T-helper 2 cell (primary cell): Measurements from ENCODE around the gene TNFSF12.

ENCODE experiments used
- DNase-seq, 5 experiments: peaks; one replicate each; pipeline versions ENCODE4 v3.0.0 to v3.0.0-alpha.2; 2012 to 2022

Gene TNFSF12

DNA sequence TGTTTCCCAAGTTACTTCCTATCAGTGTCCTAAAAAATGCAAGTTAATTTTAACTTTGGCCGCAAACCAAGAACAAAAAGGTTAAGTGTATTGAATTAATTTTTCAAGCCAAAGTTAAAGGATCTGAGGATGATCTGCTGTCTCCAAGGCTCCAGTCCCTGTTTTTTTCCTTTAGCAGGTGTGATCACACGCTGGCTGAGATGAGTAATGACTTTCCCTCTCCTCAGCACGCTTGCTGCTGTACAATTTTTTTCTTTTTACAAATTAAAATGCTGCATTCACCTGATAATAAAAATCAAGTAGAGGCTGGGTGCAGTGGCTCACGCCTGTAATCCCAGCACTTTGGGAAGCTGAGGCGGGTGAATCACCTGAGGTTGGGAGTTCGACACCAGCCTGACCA is 3.9 kb upstream of the TNFSF12 start:
- no peak for DNase-seq

GRCh38 chr17:7549401-7550055 is 670 bp downstream of the TNFSF12 start:
- DNase-seq, result peak in 2 of 5 experiments; percentile 35 to 74

- no peak for DNase-seq
Observed at GRCh38 chr17:7550344-7550743, 1.5 kb downstream of the TNFSF12 start.

GRCh38 chr17:7551396-7551795 is 2.5 kb downstream of the TNFSF12 start:
- DNase-seq, result no peak

DNA sequence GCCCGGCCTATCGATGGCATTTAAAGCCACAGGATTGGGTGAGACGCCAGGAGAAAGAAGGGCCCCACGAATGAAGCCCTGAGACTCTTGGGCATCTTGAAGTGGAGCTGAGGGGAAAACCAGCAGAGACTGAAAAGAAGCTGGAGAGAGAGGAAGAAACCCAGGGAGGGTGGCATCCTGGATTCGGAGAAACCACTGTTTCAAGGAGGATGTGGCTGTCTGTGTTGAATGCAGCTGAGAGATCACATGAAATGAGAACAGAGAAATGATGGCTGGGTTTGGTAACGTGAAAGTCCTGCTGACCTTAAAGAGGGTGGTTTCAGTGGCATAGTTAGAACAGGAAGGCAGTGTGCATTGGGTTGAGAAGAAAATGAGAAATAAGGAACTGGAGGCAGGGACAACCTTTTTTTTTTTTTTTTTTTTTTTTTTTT is 3.8 kb downstream of the TNFSF12 start:
- peak in 2 of 5 experiments; percentile 69 to 85 for DNase-seq

DNA sequence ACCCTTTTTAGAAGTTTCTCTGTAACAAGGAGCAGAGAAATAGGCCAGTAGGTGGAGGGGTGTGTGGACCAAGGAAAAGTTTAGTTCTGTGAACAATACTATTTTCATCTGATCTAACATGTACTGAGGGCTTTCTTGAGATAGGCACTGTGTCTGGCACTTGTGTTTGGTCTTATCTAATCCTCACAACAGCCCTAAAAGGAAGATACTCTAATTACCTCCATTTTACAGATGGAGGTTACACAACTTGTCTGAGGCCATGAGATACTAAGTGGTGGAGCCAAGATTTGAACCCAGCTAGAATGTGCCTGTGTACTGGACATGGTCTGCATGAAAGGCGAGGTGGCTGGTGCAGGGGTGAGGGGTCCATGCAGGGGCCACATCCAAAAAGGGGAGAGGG is 4.5 kb downstream of the TNFSF12 start:
- DNase-seq, result no peak

GRCh38 chr17:7555320-7555948 is 6.6 kb downstream of the TNFSF12 start:
- no peak for DNase-seq

DNA sequence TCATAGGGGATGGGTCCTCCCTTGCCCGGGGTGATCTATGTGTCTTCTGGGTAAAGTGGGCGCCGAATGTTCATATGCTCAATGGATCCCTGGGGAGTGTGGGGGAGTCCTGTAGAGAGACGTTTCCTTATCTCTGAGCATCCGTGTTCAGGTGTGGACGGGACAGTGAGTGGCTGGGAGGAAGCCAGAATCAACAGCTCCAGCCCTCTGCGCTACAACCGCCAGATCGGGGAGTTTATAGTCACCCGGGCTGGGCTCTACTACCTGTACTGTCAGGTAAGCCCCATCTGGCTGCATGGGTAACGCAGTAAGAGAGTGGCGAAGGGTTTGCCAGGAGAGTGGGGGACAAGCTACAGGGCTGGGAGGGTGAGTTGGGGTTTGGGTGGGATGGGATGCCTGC is 7.8 kb downstream of the TNFSF12 start:
- DNase-seq, result no peak

GRCh38 chr17:7557147-7557764 is 8.4 kb downstream of the TNFSF12 start:
- no peak for DNase-seq

DNA sequence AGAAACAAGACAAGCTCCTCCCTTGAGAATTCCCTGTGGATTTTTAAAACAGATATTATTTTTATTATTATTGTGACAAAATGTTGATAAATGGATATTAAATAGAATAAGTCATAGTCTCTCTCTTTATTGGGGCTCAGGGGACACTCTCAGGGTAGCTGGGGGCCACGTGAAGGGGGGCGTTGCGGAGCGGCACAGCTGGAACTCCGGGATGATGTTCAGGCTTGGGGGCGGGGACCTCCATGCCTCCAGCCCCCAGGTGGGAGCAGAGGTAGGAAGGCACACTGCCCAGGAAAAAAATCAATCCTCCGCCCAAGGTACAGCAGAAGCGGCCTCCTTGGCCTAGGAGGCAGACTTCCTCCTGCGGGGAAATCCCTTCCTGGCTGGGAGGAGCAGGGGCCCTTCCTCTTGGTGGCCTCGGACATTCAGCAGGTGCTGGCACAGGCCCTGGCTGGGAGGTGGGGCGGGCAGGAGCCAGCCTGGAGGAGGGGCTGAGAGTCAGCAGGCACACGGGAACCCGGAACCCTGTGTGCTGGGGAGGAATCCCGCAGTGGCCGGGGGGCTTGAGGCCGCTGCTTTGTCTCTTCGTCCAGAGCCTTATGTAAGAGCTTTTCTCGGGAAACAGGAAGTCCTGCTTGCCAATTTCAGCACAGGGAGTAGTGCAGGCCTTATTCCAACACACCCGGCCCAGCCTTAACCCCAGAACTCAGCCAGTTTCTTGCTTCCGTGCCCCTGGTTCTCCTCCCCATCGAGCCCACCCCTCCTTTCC is 9.1 kb downstream of the TNFSF12 start:
- no peak for DNase-seq

- no peak for DNase-seq
Observed at GRCh38 chr17:7558544-7559319, 9.9 kb downstream of the TNFSF12 start, which contains the start of gene TNFSF13. TSS of gene TNFSF13 (plus strand) at chr17:7558750. CDS start at chr17:7559040, 290 bp downstream.

- DNase-seq, result no peak
Observed at GRCh38 chr17:7559320-7560171, 10.7 kb downstream of the TNFSF12 start.

- DNase-seq, result peak in 3 of 5 experiments; percentile 43 to 62 (median 48)
Observed at GRCh38 chr17:7560172-7561027, 11.5 kb downstream of the TNFSF12 start.

DNA sequence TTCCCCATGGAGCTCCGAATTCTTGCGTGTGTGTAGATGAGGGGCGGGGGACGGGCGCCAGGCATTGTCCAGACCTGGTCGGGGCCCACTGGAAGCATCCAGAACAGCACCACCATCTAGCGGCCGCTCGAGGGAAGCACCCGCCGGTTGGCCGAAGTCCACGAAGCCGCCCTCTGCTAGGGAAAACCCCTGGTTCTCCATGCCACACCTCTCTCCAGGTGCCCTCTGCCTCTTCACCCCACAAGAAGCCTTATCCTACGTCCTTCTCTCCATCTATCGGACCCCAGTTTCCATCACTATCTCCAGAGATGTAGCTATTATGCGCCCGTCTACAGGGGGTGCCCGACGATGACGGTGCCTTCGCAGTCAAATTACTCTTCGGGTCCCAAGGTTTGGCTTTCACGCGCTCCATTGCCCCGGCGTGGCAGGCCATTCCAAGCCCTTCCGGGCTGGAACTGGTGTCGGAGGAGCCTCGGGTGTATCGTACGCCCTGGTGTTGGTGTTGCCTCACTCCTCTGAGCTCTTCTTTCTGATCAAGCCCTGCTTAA is 12.2 kb downstream of the TNFSF12 start:
- peak; percentile 56 to 79 (median 76) for DNase-seq

- DNase-seq, result peak; percentile 84 to 94 (median 89)
Observed at GRCh38 chr17:7561589-7562207, 12.8 kb downstream of the TNFSF12 start, which contains the start of gene SENP3. TSS of gene SENP3 (plus strand) at chr17:7561919. CDS start at chr17:7563077, 1,158 bp downstream.

- no peak for DNase-seq
Observed at GRCh38 chr17:7562208-7562605, 13.3 kb downstream of the TNFSF12 start.

DNA sequence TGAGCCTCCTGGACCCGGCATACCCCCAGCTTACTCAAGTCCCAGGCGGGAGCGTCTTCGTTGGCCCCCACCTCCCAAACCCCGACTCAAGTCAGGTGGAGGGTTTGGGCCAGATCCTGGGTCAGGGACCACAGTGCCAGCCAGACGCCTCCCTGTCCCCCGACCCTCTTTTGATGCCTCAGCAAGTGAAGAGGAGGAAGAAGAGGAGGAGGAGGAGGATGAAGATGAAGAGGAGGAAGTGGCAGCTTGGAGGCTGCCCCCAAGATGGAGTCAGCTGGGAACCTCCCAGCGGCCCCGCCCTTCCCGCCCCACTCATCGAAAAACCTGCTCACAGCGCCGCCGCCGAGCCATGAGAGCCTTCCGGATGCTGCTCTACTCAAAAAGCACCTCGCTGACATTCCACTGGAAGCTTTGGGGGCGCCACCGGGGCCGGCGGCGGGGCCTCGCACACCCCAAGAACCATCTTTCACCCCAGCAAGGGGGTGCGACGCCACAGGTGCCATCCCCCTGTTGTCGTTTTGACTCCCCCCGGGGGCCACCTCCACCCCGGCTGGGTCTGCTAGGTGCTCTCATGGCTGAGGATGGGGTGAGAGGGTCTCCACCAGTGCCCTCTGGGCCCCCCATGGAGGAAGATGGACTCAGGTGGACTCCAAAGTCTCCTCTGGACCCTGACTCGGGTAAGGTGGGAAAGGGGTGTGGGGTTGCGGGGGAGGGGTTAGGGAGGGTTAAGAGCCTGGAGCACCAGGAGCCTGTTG is 14.4 kb downstream of the TNFSF12 start:
- no peak for DNase-seq

DNA sequence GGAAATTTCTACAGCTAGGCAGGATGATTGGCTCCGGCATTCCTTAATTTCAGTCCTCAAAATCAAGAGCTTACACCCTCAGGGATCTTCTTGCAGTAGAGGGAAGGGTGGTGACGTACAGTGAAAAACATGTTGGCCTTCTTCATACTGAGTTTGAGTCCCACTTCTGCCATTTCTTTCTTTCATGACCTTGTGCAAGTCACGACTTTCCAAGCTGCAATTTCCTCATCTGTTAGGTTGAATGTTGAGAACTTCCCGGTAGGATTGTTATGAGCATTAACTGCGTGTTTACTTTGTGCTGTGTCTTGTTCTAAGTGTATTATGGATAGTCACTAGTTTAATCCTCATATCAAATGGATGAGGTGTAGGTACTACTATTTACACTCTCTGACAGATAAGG is 20.7 kb downstream of the TNFSF12 start:
- no peak for DNase-seq

DNA sequence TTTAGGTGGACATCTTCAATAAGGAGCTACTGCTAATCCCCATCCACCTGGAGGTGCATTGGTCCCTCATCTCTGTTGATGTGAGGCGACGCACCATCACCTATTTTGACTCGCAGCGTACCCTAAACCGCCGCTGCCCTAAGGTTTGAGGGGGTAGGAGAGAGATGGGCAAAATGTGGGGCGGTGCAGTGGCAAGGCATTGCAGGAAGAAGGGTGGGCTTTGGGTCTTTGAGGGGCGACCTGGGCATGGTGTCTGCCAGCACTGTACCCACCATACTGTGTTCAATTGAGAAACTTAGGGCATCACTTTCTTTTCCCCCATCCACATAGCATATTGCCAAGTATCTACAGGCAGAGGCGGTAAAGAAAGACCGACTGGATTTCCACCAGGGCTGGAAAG is 21.5 kb downstream of the TNFSF12 start:
- DNase-seq, result no peak
